Measurements from ENCODE around the gene VPS13D. TPM values are rescaled to one million over a fixed set of nuclear protein-coding genes. Genes with fewer than 3 reads are reported as not detected.
A peak's percentile ranks its signal among the peaks of the same experiment; 100 is the strongest.

The VPS13D gene
- total and polyA plus RNA-seq, 11 donors, result 32.1 to 301 (median 90.7) TPM

DNA sequence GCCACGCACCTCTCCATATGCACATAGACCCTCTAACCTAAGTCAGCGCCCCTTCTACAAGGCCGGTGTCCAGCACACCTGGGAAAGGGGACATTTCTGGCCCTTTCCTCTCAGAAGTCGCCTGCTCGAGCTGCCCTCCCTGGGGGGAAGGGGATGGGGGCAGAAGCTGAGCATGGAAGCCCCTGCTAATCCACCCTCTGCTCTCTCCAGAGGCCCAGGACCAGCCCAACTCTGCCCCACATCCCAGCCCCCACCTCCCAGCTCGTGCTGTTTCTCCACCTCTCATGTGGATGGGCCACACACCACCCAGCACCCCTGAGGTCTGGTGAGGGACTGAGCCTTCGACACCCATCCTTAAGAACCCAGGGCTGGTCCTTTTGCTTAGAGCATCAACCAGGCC, 48.3 kb upstream of the VPS13D start:
- 92 to 94% (median 93%) methylated on average over 6 to 7 of the region's 7 CpGs for WGBS, 4 donors
- peak overlapping the region in 9 of 12 donors; percentile 16 to 96 (median 63) for H3K27ac ChIP-seq
- TF ChIP-seq, protein P1, sequence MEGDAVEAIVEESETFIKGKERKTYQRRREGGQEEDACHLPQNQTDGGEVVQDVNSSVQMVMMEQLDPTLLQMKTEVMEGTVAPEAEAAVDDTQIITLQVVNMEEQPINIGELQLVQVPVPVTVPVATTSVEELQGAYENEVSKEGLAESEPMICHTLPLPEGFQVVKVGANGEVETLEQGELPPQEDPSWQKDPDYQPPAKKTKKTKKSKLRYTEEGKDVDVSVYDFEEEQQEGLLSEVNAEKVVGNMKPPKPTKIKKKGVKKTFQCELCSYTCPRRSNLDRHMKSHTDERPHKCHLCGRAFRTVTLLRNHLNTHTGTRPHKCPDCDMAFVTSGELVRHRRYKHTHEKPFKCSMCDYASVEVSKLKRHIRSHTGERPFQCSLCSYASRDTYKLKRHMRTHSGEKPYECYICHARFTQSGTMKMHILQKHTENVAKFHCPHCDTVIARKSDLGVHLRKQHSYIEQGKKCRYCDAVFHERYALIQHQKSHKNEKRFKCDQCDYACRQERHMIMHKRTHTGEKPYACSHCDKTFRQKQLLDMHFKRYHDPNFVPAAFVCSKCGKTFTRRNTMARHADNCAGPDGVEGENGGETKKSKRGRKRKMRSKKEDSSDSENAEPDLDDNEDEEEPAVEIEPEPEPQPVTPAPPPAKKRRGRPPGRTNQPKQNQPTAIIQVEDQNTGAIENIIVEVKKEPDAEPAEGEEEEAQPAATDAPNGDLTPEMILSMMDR (IDR thresholded peaks at IDR 0.05), result no peak
- TF ChIP-seq POLR2A (IDR thresholded peaks at IDR 0.05), result no peak
- H3K4me1 ChIP-seq, result peaks cover 18 to 100% (median 65%) of the 10 kb centered on the region in 12 donors
- no peak overlapping the region for H3K4me3 ChIP-seq
- no peak for DNase-seq
- ATAC-seq, result no peak
- H3K27me3 ChIP-seq, result no peaks in the 10 kb centered on the region
- no peaks in the 10 kb centered on the region for H3K9me3 ChIP-seq
- H3K36me3 ChIP-seq, result peaks cover 0 to 27% (median 0%) of the 10 kb centered on the region in 9 donors
- intact Hi-C loops (cut with DNase I), result loop anchor here in 3 of 10 donors (5.0 to 10.0 kb wide), 3 partner anchors 34 to 47 kb away; no protein-coding TSS in a partner anchor

DNA sequence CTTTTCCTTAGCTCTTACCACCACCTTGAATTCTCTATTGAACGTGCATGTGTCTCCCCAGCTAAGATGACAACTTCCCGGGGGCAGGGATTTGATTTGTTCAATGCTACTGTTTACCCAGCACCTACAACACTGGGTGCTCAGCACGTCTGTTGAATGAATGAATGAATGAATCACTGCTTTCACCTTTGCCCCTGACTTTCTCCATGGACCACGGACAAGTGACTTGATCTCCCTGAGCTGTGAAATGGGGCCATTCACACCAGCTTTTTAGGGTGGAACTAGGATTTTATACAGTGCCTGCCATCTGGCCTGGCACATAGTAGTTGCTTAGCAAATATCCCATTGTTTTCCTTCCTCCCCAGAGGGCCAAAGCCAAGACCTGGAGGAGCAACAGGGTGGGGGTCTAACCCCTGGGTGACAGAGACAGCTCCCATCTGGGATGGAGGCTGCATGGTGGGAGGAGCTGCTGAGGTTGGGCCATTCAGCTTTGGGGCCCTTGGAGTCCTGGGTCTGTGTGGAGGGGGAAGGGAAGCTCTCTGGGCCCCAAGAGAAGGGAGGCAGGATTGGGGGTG, 47.3 kb upstream of the VPS13D start:
- Histone ChIP-seq H3K27me3 (no peaks in the 10 kb centered on the region), H3K27ac (peak overlapping the region in 10 of 12 donors; percentile 12 to 96 (median 72)), H3K9me3 (no peaks in the 10 kb centered on the region), H3K4me3 (no peak overlapping the region), H3K4me1 (peaks cover 17 to 100% (median 61%) of the 10 kb centered on the region in 12 donors), H3K36me3 (peaks cover 0 to 29% (median 0%) of the 10 kb centered on the region in 9 donors)
- DNase-seq (no peak), ATAC-seq (no peak)
- TF ChIP-seq POLR2A (IDR thresholded peaks at IDR 0.05), result no peak
- TF ChIP-seq, protein P1 (IDR thresholded peaks at IDR 0.05), result no peak
- WGBS, 4 donors, result 67 to 71% (median 68%) methylated on average over 4 of the region's 4 CpGs
- intact Hi-C loops (cut with DNase I), result loop anchor here in 3 of 10 donors (5.0 to 10.0 kb wide), 3 partner anchors 35 to 48 kb away; no protein-coding TSS in a partner anchor

DNA sequence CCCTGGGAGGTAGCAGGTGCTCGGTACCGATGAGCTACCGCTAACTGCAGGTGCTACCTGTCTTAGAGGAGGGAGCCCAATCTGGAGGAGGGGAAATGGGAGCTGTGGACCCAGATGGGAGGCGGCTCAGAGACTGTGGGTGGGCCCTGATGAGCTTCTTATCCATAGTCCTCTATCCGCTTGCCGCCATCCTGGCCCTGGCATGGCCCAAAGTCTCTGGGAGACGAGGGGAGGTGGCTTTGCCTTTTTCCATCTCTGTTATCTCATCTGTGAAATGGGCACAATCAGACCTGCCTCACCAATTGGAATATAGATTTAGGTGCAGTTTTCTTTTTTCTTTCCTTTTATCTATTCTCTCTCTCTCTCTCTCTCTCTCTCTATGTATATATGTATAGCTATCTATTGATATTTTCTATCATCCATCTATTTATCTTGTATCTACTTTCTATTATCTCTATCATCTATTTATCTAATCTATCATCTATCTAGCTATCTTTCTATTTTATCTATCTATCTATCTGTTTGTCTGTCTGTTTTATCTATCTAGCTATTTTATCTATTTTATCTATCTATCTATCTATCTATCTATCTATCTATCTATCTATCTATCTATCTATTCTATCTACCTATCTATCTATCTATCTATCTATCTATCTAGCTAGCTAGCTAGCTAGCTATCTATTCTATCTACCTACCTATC, 46.6 kb upstream of the VPS13D start:
- TF ChIP-seq POLR2A (IDR thresholded peaks at IDR 0.05), result no peak
- TF ChIP-seq, protein P1 (IDR thresholded peaks at IDR 0.05), result no peak
- Histone ChIP-seq H3K27me3 (no peaks in the 10 kb centered on the region), H3K4me3 (no peak overlapping the region), H3K4me1 (peaks cover 10 to 100% (median 57%) of the 10 kb centered on the region in 12 donors), H3K9me3 (no peaks in the 10 kb centered on the region), H3K36me3 (peaks cover 0 to 23% (median 0%) of the 10 kb centered on the region in 9 donors), H3K27ac (peak overlapping the region in 11 of 12 donors; percentile 12 to 96 (median 91))
- intact Hi-C loops (cut with DNase I), result loop anchor here in 3 of 10 donors (5.0 to 10.0 kb wide), 3 partner anchors 36 to 48 kb away; no protein-coding TSS in a partner anchor
- no peak for ATAC-seq
- 83 to 96% (median 94%) methylated on average over 5 to 7 of the region's 7 CpGs for WGBS, 4 donors
- no peak for DNase-seq
